HG03442 (cell line): ENCODE results near the gene LDB1.

Source experiments
- ATAC-seq: cut with Tn5 transposase; IDR thresholded peaks from one replicate; pipeline ENCODE4 v1.9.1; 2021; ENCODE audit warnings: mild to moderate bottlenecking, moderate library complexity; ENCODE audit not compliant: unreplicated experiment

The LDB1 gene

DNA sequence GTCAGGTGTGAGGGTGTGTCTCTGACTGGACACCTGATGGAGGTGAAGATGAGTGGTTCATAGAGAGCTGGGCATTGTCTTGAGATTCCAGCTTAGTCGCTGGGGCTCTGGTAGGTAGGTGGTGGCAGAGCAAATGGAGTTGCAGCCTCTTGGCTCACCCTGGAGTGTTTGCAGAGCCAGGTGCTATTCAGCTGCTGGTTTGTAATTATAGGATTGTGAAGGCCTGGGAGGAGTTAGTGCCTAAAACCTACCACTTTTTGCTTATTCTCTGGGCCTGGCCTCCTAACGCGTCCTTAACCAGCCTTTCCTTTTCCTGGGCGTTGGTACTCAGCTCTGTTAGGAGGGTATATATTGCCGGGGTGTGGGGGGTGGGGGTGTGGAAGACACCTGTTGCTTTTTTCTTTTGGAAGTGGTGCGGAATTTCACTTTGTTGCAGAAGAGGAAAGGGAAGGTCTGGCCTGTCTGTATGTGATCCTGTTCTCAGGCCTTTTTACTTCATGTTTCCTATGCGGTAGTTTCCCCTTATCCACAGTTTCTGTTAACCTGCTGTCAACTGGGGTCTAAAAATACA, 15.9 kb upstream of the LDB1 start:
- no peak for ATAC-seq

- no peak for ATAC-seq
Measured at GRCh38 chr10:102134416-102134815, 14.2 kb upstream of the LDB1 start.

GRCh38 chr10:102133373-102134195, 13.4 kb upstream of the LDB1 start:
- ATAC-seq: peak; percentile 19

- ATAC-seq: peak; percentile 86
Measured at GRCh38 chr10:102132563-102133372, 12.6 kb upstream of the LDB1 start, which contains the start of gene PPRC1. PPRC1 (plus strand) TSS chr10:102133040; CDS start chr10:102133069, 29 bp downstream.

GRCh38 chr10:102132193-102132562, 12.0 kb upstream of the LDB1 start:
- no peak for ATAC-seq

- no peak for ATAC-seq
Measured at GRCh38 chr10:102131286-102132170, 11.4 kb upstream of the LDB1 start.

DNA sequence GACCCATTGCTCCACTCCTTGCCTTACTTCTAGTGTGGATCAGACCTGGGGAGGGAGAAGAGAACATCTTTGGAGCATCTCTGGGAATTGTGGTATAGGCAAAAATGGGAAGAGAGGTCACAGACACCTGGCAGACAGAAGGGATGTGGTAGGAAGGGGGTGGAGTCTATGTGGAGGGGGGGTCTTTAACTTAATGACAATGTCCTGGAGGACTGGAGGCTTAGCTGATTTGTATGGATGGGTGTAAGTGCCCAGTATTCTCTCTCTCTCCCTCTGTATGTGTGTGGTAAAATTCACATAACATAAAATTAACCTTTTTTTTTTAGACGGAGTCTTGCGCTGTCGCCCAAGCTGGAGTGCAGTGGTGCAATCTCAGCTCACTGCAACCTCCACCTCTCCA, 3.1 kb upstream of the LDB1 start:
- ATAC-seq: no peak

GRCh38 chr10:102122450-102122849, 2.3 kb upstream of the LDB1 start:
- ATAC-seq: no peak

DNA sequence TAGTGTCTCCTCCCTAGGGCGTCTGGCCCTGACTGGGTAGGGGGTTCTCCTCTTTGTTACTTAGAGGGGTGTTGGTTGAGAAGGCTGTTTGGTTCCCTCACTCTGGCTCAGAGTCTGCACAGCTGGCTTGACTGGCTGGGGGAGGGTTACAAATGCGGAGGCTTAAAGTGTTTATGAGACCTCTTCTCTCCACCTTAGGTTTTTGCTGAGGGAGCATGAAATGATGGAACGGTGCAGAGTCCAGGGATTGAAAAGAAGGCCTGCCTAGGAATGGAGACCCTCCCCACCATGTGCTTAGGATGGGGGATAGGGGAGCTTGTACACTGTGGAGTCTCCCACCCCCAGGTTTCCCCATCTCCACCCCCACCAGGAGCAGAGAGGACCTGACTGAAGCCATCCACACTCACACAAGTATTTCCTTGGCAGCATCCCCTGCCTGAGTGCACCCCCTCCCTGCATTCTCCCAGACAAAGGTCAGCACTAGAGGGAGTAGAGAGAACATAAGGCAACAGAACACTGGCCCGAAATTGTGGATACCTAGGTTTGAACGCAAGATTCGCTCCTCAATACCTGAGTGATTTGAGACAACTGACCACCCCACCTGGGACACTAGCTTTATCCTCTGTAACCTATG, 1.7 kb upstream of the LDB1 start:
- ATAC-seq: no peak

DNA sequence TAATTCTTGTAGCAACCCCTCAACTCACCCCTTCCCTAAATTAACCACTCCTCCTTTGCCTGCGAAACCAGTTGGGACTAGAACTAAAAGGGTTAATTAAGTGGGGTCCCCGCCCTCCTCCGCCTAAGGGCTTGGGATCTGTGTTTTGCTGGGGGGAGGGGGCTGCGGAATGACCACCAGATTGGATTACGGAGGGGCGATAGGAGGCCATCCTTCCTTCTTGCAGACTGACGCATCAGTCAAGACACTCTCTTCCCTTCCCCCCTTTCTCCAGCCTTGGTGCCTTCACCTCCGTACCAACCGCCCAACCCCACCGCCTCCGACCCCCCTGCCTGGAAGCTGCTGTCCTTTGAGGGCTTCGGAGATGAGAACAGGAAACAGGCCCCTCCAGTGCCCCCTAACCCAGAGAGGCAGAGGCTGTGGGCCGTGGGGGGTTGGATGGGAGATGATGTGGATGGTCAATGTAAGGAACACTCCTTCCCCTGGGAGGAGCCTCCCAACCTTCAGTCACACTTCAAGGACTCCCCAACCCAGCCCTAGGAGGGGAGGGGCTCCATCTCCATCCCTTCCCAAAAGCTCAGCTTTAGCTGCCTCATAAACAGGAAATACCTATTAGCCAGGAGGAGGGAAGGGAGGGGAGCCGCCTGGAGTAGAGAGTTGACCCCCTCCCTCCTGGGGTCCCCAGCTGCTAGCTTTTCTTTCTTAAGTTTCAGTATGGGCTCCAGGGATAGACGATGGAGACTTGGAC, 997 bp upstream of the LDB1 start:
- ATAC-seq: no peak

DNA sequence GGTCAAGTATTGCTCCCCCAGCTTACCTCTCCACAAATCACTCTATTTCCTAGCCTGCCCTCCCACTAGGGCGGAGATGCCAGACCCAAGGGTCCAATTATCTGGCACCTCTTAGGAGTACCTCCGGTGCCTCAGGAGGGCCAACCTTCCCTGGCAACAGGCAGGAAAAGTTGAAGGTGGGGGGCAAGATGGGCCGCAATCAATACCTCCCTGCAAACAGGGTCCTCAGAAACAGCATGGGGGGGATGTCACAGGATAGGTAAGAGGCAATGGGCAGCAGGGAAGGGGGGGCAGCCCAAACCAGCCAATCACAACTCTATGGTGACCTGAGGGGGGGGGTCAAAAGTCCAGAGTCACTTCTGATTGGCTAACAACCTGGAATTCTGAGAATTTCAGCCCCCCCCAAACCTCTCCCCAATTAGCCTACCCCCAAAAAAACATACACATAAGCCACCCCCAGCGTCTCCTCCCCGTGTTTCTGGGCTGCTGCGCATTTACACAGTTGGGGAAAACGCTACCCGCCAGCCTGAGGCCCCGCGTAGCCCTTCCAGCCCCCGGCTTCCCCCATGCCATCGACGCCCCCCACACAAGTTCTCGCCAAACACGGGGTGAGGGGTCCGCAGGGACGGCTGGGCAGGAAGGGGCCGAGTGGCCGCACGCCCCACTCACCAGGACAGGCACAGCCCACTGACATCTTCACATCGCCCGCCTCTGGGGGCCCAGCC, 589 bp downstream of the LDB1 start:
- no peak for ATAC-seq

DNA sequence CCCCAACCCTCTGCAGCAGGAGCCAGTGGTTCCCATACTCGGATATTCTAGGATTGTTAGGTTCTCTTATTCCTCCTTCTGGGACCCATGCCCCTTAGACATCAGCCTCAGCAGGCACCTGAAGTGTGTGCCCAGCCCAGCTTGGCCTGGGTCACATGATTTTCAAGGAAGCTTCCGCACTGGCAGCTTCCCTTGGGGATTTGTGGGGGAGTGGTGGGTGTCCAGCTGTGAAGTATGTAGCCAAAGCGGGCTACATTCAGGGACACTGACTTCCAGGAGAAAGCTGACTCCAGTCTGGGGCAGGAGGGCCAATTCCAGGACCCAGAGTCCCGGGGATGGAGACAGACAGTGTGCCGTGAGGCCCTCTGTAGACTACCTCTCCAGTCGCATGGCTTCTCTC, 1.3 kb downstream of the LDB1 start:
- no peak for ATAC-seq

DNA sequence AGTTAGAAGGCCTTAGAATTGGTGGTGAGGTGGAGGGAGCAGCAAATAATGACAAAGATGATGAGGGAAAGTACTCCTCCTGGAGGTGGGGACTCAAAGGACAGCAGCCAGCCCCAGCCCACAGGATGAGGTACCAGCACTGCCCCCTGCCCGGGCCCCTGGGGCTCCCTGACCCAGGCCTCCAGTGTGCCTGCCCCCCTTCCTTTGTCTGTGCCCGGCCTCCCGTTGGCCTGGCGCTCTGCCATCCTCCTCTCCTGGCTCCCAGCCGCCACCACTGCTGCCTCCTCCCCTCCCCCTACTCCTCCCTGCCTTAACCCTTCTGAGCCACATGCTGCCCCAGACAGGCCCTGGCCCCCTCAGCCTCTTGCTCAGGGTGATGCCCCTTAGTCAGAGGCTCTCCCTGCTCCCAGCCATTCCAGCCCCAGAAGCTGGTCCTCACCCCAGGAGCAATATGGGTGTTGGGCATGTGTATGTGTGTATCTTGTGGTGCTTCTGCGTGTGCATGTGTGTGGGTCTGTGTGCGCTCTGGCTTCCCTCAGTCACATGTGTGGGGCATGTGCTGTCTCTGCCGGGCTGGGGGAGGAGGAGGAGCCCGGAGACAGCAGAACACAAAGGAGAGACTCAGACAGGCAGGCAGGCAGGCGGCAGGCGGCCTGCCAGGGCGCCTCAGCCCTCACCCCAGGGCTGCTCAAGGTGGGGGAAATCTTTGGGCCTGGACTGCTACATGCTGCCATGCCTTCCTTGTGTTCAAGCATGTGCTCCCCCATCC, 2.6 kb downstream of the LDB1 start:
- no peak for ATAC-seq

GRCh38 chr10:102116656-102117055, 3.5 kb downstream of the LDB1 start:
- ATAC-seq: no peak

GRCh38 chr10:102115775-102116174, 4.4 kb downstream of the LDB1 start:
- no peak for ATAC-seq

GRCh38 chr10:102114861-102115618, 5.1 kb downstream of the LDB1 start:
- ATAC-seq: peak; percentile 58
